ENCODE data around the gene ZNF785.
A peak's percentile ranks its signal among the peaks of the same experiment; 100 is the strongest.
"Not testable (repeated sequence)": the region's sequence is repeated elsewhere in the genome, so short reads cannot be mapped to it uniquely, and the experiment has no call there.

The ZNF785 gene

DNA sequence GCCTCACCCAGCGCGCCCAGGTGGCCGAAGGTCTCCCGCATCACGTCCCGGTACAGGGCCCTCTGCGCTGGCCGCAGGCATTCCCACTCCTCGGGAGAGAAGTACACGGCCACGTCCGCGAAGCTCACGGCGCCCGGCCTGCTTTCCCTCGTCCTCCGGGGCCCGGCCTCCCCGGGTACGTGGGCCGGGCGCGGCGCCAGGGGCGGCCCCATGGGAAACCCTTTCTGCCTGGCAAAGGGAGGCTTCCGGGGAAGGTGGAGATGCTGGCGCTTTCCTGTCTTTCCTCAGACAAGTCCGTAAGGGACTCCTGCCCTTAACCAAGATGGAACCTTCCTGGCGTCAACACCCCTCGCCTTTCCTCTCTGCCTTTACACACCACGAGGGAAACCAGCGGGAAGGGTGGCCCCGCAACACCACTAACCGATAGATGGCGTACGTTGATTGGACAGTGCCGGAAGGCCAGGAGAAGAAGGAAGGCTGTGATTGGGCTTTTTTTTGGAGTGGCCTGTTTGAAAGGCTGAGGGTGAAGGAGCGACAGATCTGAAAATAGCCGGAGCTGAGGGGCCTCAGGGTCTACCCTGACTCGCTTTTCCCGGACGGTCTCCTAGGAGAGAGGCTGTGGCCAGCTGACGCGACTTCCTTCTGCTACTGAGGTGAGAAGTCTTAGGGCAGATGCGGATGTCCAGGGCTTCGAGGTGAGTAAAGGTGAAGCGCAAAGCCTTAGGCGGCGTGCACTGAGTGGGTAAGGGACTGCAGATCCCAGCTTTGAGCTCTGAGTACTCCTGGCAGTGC, at the start of gene ZNF785:
TSS of gene ZNF785 (minus strand) at position 298 of the 792 bp plus-strand sequence. CDS start at position 212, 86 bp downstream.
- peak; percentile 83 for DNase-seq (ENCODE audit: low read depth)

- no peak for DNase-seq (ENCODE audit: low read depth)
Measured at GRCh38 chr16:30633526-30633925, 48.0 kb upstream of the ZNF785 start.

- DNase-seq (ENCODE audit: low read depth) = not testable (repeated sequence)
Measured at GRCh38 chr16:30632454-30632853, 47.0 kb upstream of the ZNF785 start.

DNA sequence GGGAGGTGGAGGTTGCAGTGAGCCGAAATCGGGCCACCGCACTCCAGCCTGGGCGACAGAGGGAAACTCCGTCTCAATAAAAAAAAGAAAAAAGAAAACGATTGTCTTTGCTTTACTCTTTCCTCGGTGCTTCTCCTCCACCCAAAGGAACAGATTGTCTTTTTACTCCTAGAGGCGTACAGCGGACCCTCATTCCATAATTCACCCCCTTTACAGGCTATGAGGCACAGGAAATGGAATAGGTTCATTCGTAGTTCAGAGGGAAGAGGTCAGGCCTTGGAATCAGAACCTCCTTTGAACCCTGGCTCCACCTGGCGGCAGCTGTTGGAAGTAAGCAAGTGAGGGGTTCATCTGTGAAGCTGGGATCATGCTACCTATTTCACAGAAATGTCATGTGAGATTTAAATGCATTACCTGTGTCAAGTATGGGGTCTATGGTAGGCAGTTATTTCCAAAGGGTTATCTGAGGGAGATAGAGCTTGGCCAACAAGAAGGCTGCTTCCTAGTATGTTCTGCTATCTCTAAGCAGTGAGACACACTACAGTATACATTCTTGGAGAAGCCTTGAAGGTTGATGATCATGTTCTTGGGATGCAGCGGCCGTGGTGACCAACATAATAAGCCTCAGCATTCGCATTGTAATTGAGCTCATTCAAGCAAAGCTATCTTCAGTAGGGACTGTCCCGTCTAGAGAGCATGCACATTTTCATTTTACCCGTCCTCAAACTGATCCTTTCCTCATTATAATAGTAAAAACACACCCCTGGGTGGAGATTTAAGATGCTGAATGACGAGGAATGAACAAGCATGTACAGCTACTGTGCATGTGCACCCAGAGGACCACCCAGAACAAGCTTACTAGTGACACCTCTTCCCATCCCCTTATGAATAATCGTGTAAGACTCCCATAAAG, 43.4 kb upstream of the ZNF785 start:
- peak; percentile 73 for DNase-seq (ENCODE audit: low read depth)

- no peak for DNase-seq (ENCODE audit: low read depth)
Measured at GRCh38 chr16:30626236-30626635, 40.7 kb upstream of the ZNF785 start.

- DNase-seq (ENCODE audit: low read depth) = no peak
Measured at GRCh38 chr16:30623536-30624283, 38.2 kb upstream of the ZNF785 start.

GRCh38 chr16:30622455-30623032, 37.0 kb upstream of the ZNF785 start:
- DNase-seq (ENCODE audit: low read depth) = no peak

GRCh38 chr16:30621765-30622164, 36.3 kb upstream of the ZNF785 start:
- DNase-seq (ENCODE audit: low read depth) = no peak

DNA sequence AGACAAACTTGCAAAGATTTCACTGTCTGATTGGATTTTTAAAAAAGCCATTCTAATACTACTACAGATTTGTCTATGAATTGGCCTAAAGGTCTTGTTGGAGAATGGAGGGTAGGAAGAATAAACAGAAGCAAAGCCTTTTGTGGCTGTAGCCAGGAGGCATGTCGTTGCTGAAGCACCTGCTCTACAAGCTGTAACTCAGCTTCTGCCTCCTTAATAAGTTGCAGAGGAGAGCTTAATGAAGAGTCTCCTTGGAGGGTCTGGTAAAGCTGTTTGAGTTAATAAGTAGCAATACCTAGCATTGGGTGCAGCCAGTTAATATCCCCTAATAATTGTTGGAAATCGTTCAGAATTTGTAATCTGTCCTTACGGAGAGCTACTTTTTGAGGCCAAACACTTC, 34.7 kb upstream of the ZNF785 start:
- no peak for DNase-seq (ENCODE audit: low read depth)

GRCh38 chr16:30619638-30620037, 34.1 kb upstream of the ZNF785 start:
- DNase-seq (ENCODE audit: low read depth) = no peak

GRCh38 chr16:30619202-30619601, 33.7 kb upstream of the ZNF785 start:
- DNase-seq (ENCODE audit: low read depth) = no peak

DNA sequence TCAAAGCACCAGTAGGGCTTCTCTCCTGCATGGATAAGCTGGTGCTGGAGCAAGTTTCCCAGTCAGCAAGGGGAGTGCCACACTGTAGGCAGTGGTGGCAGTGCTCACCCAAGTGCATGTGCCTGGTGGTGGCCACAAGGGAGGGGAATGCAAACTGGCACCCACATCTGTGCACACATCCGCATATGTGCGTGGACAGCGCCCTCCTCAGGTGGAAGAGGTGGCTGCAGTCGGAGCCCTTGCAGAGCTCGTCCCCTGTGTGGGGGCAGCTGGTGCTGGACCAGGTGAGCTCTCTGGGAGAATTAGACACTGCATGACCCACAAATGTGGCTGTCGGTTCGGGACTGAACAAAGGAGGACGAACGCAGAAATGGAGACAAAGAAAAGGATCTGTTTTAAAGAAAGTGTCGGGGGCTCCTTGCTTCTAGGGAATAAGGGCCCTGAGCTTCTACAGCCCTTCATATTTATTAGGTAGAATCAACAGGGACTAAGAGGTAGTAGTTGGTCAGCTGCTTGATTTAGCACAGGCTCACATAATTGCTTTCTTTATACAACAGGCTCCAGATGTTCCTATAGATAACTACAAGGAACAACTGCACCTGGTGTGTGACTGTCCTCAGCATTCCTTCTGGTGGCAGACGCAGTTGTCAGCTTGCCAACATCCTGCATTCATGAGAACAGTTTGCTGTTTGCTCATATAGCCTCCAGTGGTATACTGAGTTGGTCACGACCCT, 30.0 kb upstream of the ZNF785 start:
- DNase-seq (ENCODE audit: low read depth) = peak; percentile 41

DNA sequence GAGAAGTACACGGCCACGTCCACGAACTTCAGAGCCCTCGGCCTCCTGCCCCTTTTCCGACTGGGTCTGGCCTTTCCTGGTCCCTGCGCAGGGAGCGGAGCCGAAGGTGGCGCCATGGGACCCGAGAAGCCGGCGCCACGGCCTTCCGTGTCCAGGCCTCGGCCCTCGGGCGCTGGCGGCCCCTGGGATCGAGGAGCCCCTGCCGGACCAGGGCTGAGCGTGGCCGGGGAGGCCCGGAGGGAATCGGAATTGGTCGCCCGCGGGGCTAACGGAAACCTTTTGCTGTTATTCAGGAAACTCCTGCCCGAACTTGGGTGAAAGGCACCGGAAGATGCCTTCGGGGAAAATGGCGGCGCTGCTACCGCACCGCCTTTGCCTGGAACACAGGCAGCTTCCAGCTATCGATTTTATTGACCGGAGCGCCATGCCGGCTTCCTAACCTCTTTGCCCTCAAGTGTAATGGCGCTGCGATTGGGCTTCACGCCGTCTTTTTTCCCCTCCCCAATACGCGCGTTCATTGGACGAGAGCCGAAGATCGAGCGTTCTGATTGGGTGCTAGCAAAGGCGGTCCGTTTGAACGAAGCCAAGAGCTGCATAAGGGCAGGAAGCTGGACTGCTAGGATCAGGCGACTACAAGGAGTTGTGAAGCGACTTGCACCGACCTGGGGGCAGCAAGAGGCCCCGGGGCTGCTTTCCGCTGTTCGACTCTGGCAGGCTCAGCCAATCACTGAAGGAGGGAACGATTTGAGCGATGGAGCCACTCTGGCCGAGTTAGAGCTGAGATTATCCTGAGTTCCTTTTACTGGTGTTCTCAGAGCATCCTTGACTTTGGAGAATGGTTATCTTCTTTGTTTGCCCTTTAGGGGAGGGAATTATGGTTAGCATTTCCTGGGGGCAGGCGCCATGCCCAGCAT, 24.7 kb upstream of the ZNF785 start, which contains the start of gene ZNF689:
TSS of gene ZNF689 (minus strand) at position 464 of the 914 bp plus-strand sequence. CDS start at position 116, 348 bp downstream.
- DNase-seq (ENCODE audit: low read depth) = peak; percentile 88

DNA sequence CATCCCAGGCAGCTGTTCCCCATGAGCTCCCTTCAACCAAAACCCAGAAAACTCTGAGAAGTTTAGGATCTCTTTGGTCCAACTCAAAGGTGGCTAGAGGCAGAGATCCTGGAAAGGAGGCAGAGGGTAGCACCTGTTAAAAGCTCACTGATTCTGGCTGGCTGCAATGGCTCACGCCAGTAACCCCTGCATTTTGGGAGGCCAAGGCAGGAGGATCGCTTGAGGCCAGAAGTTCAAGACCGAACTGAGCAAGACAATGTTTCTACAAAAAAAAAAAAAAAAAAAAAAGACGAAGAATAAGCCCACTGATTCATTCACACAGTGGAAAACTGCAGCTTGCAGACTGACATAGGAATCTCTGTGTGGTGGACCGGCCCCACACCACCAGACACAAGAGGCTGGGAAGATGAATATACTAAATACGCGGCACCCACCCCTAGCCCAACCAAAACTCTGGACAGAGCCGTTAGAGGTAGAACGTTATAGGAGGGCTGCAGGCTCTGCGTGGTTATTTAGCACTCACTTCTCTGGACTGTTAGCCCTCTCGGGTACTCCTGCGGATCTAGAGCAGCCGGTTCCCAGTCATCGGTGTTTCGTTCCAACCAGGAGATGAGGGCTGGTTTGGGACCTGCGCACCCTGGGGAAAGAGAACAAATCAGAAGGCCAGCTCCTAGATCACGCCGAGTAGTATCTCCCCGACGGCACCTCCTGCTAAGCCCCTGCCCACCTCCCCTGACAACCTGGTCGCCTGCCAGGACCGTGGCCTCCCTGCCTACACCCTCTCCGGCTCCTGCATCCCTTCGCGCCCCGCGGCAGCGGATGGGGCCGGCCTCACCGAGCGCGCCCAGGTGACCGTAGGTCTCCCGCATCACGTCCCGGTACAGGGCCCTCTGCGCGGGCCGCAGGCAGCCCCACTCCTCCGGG, 23.8 kb upstream of the ZNF785 start:
- peak; percentile 22 for DNase-seq (ENCODE audit: low read depth)

GRCh38 chr16:30606004-30606403, 20.5 kb upstream of the ZNF785 start:
- no peak for DNase-seq (ENCODE audit: low read depth)

- DNase-seq (ENCODE audit: low read depth) = no peak
Measured at GRCh38 chr16:30605158-30605557, 19.7 kb upstream of the ZNF785 start.

- no peak for DNase-seq (ENCODE audit: low read depth)
Measured at GRCh38 chr16:30604316-30604947, 18.9 kb upstream of the ZNF785 start.

DNA sequence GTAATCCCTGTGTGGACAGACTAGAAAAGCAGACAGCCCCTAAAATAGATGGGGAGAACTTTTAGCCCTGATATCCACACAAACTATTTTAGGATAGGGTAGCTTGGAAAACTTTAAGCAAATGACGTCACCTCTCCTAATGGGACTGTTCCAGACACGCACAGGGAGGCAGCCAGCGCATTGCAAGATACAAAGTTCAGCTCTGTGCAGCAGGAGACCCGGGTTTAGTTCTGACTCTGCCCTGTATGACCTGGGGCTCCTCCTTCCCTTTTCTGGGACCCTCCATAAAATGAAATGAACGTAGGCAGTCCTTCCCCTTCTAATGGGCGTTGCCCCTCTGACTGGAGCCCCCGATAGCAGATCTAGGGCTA, 18.4 kb upstream of the ZNF785 start:
- no peak for DNase-seq (ENCODE audit: low read depth)

Data from activated T-helper 1 cell treated with Interleukin-2 at 50 U/mL for 16 hours (primary cell).